ENCODE measurements around the gene ALOX12. TPM values are rescaled to one million over a fixed set of nuclear protein-coding genes. Genes with fewer than 3 reads are reported as not detected.
A peak's percentile ranks its signal among the peaks of the same experiment; 100 is the strongest.

ALOX12 gene
- total and polyA plus RNA-seq, 10 donors = 0.15 to 2.5 (median 1.2) TPM

DNA sequence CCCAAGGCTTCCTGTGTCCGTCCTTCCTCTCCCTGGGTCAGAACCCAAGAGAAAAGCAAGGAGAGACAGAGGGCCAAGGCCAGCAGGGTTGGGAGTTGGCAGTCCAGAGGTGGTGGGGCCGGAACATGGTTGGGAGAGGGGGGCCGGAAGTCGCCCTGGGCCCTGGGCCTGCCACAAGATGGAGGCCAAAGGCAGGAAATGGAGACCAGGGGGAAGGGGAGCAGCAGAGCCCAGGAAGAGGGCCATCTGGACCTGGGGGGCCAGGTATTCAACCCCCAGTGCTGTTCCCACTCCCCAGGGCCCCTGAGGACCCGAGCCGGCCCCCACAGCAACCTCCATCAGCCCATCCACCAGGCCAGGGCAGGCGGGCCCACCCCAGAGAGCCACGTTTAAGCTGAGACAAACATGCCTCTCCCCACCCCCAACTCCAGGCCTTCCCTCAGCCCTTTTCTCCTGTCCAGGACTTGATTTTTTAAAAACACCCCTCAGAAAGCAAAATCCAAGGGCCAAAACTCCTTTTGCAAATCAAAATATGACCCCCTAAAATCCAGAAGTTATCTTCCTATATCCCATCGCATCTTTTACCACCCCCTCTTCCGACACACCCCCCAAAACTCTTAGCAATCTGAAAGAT is 22.6 kb downstream of the ALOX12 start:
- no peak for DNase-seq
- Histone ChIP-seq H3K9me3 (no peaks in the 10 kb centered on the region), H3K4me3 (peak overlapping the region in 6 of 8 donors; percentile 23 to 61 (median 35)), H3K27ac (peak overlapping the region; percentile 48 to 100 (median 99)), H3K4me1 (peaks cover 46 to 95% (median 78%) of the 10 kb centered on the region in 6 donors), H3K36me3 (peaks cover 0 to 23% (median 0%) of the 10 kb centered on the region in 6 donors), H3K27me3 (replicated peaks in 1 of 7) (peaks cover 0 to 14% (median 0%) of the 10 kb centered on the region in 7 donors)
- intact Hi-C loops (cut with DNase I; ENCODE audit: low total_unique reads) = no loop called here
- TF ChIP-seq POLR2AphosphoS5 (IDR thresholded peaks at IDR 0.05) (peak; percentile 60 to 73 (median 70)), POLR2A (IDR thresholded peaks at IDR 0.05) (no peak)
- TF ChIP-seq, protein P1, sequence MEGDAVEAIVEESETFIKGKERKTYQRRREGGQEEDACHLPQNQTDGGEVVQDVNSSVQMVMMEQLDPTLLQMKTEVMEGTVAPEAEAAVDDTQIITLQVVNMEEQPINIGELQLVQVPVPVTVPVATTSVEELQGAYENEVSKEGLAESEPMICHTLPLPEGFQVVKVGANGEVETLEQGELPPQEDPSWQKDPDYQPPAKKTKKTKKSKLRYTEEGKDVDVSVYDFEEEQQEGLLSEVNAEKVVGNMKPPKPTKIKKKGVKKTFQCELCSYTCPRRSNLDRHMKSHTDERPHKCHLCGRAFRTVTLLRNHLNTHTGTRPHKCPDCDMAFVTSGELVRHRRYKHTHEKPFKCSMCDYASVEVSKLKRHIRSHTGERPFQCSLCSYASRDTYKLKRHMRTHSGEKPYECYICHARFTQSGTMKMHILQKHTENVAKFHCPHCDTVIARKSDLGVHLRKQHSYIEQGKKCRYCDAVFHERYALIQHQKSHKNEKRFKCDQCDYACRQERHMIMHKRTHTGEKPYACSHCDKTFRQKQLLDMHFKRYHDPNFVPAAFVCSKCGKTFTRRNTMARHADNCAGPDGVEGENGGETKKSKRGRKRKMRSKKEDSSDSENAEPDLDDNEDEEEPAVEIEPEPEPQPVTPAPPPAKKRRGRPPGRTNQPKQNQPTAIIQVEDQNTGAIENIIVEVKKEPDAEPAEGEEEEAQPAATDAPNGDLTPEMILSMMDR (IDR thresholded peaks at IDR 0.05 in 8 of 11, conservative IDR thresholded peaks at IDR 0.05 in 3 of 11) = no peak
- WGBS, 5 donors = 70 to 84% (median 70%) methylated on average over 10 of the region's 10 CpGs

DNA sequence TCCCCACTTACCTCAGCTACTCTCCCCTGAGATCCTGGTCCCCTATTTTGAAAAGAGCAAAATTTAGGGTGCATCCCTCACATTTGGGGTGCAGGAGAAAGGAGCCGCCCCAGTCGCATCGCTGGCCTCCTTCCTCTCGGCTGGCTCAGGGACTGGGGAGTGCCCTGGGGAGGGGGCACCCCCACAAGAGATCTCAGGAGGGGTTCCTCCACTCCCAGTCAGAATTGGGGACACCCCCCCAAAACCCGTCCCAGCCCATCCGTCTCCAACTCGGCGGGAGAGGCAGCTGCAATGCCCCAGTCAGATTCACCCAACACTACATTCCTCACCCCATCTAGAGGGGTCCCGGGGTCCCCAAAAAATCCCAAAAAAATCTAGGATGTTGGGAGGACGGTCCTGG is 23.5 kb downstream of the ALOX12 start:
- WGBS, 5 donors = 48 to 81% (median 64%) methylated on average over 10 of the region's 10 CpGs
- intact Hi-C loops (cut with DNase I; ENCODE audit: low total_unique reads) = no loop called here
- Histone ChIP-seq H3K9me3 (no peaks in the 10 kb centered on the region), H3K27ac (peak overlapping the region; percentile 55 to 100 (median 99)), H3K27me3 (replicated peaks in 1 of 7) (peaks cover 0 to 15% (median 0%) of the 10 kb centered on the region in 7 donors), H3K36me3 (peaks cover 0 to 16% (median 0%) of the 10 kb centered on the region in 6 donors), H3K4me3 (peak overlapping the region; percentile 3 to 61 (median 30)), H3K4me1 (peaks cover 47 to 95% (median 73%) of the 10 kb centered on the region in 6 donors)
- TF ChIP-seq, protein P1 (IDR thresholded peaks at IDR 0.05 in 8 of 11, conservative IDR thresholded peaks at IDR 0.05 in 3 of 11) = no peak
- TF ChIP-seq POLR2A (IDR thresholded peaks at IDR 0.05) (no peak), POLR2AphosphoS5 (IDR thresholded peaks at IDR 0.05) (no peak)
- DNase-seq = peak; percentile 75

DNA sequence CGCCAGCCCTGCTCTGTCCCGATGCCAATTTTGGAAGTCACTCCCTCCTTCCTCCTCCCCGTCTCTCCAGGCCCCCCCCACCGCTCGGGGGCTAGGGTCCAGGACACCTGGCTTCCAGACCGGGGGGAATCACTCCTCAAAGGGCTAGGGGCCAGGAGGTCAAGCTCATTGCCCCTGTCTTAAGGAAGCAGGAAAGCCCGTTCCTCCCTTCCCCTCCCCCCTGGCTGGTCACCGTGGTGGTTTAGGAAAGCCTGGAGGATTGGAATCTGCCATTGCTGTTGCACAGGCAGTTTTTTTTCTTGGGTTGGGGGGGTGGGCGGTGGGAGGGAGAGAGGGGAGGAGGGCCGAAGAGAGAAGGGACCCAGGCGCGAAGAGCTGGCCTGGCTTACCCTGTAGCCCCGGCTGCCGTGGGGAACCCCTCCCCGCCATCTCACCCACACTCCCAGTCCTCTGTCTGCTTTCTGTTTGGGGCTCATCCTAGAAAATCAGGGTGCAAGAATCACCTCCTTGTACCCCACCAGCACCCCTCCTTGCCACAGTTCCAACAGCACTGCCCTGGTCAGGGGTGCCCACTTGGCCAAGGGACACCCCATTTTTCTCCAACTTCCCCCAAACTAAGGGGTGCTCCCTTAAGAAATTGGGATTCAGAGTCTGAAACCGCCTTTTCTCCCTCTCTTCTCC is 24.1 kb downstream of the ALOX12 start:
- intact Hi-C loops (cut with DNase I; ENCODE audit: low total_unique reads) = loop anchor here (5.0 kb wide), 1 partner anchor 108 kb away; no protein-coding TSS in a partner anchor
- DNase-seq = peak; percentile 77
- Histone ChIP-seq H3K36me3 (peaks cover 0 to 19% (median 0%) of the 10 kb centered on the region in 6 donors), H3K27ac (peak overlapping the region; percentile 55 to 100 (median 99)), H3K4me1 (peaks cover 47 to 100% (median 74%) of the 10 kb centered on the region in 6 donors), H3K27me3 (replicated peaks in 1 of 7) (peaks cover 0 to 15% (median 0%) of the 10 kb centered on the region in 7 donors), H3K4me3 (peak overlapping the region in 7 of 8 donors; percentile 7 to 61 (median 33)), H3K9me3 (no peaks in the 10 kb centered on the region)
- 26 to 46% (median 36%) methylated on average over 14 to 16 of the region's 16 CpGs for WGBS, 5 donors
- TF ChIP-seq, protein P1 (IDR thresholded peaks at IDR 0.05 in 8 of 11, conservative IDR thresholded peaks at IDR 0.05 in 3 of 11) = no peak
- TF ChIP-seq POLR2AphosphoS5 (IDR thresholded peaks at IDR 0.05) = peak in 1 of 3 donors; percentile 43

All from spleen (tissue), 11 donors.